Thoracic aorta (tissue), 2 donors: Measurements from ENCODE around the gene GOLGA2. TPM values are rescaled to one million over a fixed set of nuclear protein-coding genes. Genes with fewer than 3 reads are reported as not detected.

Experiments used
- ATAC-seq: fragments of 150-250 bp; one replicate; pipeline ENCODE4 v1.8.0; 2017; ENCODE audit warnings: low read depth; ENCODE audit not compliant: insufficient number of reproducible peaks, low FRiP score
- DNase-seq: peaks from one replicate; pipeline ENCODE4 v3.0.0-alpha.2; 2020; ENCODE audit warnings: low spot score
- H3K27ac ChIP-seq, 2 donors: fragments of 200-600 bp; sonication (generic); 1 replicate in 1 of 2; 2 replicates in 1 of 2; pipeline ENCODE4 v1.5.1; 2016; ENCODE audit warnings: mild to moderate bottlenecking in 2 of 2, moderate library complexity in 2 of 2
- H3K27me3 ChIP-seq: fragments of 200-600 bp; sonication (generic); replicated peaks from 2 replicates; pipeline ENCODE4 v1.6.0; 2016; ENCODE audit warnings: mild to moderate bottlenecking; ENCODE audit not compliant: insufficient read depth
- H3K36me3 ChIP-seq: fragments of 200-600 bp; sonication (generic); one replicate; pipeline ENCODE4 v1.5.1; 2016
- H3K4me1 ChIP-seq, 2 donors: fragments of 200-600 bp; sonication (generic); 1 replicate in 1 of 2; 2 replicates in 1 of 2; pipeline versions ENCODE4 v1.5.1 to v1.6.0; 2016; ENCODE audit warnings: low read depth in 2 of 2, mild to moderate bottlenecking in 1 of 2; ENCODE audit not compliant: control insufficient read depth in 1 of 2
- H3K4me3 ChIP-seq: fragments of 200-600 bp; sonication (generic); 2 replicates; pipeline ENCODE4 v1.5.1; 2016; ENCODE audit warnings: mild to moderate bottlenecking
- H3K9me3 ChIP-seq: fragments of 200-600 bp; sonication (generic); 2 replicates; pipeline ENCODE4 v1.5.1; 2016
- CTCF ChIP-seq: fragments of 200-600 bp; sonication (generic); IDR thresholded peaks from one replicate; pipeline ENCODE4 v1.5.1; 2019; ENCODE audit warnings: antibody characterized with exemption
- total RNA-seq, 2 donors: library from RNA; depleted of rRNA; stranded (reverse); fragments of >200 nt; gene quantifications; one replicate each; pipeline versions ENCODE4 v1.1.0 to v1.2.3, GENCODE V29; 2016

The GOLGA2 gene
- 100 to 1,000 TPM; 115 to 141 TPM for total RNA-seq

- no peak for DNase-seq
- peak within 1 kb of the TSS; percentile 100 for H3K4me3 ChIP-seq
- no peak for TF ChIP-seq CTCF
- peaks cover 18 to 30% of the 10 kb centered on the region in 2 donors for H3K4me1 ChIP-seq
- H3K36me3 ChIP-seq = peaks cover 26% of the 10 kb centered on the region
- no peaks in the 10 kb centered on the region for H3K9me3 ChIP-seq
- H3K27ac ChIP-seq = peak within 1 kb of the TSS; percentile 72 to 87
- H3K27me3 ChIP-seq = no peaks in the 10 kb centered on the region
- ATAC-seq = peak; percentile 32
Observed at GRCh38 chr9:128275198-128276007, at the start of gene GOLGA2. Gene GOLGA2, minus strand, starts transcription at chr9:128276007. Its CDS starts 31 bp downstream, at chr9:128275976.

- Histone ChIP-seq H3K36me3 (peaks cover 27% of the 10 kb centered on the region), H3K27me3 (no peaks in the 10 kb centered on the region), H3K4me3 (no peak overlapping the region), H3K27ac (no peak overlapping the region), H3K4me1 (peaks cover 13 to 24% of the 10 kb centered on the region in 2 donors), H3K9me3 (no peaks in the 10 kb centered on the region)
- DNase-seq (no peak), ATAC-seq (no peak)
- TF ChIP-seq CTCF = no peak
Observed at GRCh38 chr9:128324401-128324800, 48.6 kb upstream of the GOLGA2 start.

GRCh38 chr9:128323791-128324190, 48.0 kb upstream of the GOLGA2 start:
- H3K4me1 ChIP-seq = peaks cover 13 to 24% of the 10 kb centered on the region in 2 donors
- no peaks in the 10 kb centered on the region for H3K9me3 ChIP-seq
- H3K36me3 ChIP-seq = peaks cover 27% of the 10 kb centered on the region
- ATAC-seq (no peak), DNase-seq (no peak)
- H3K4me3 ChIP-seq = peak overlapping the region; percentile 94
- no peak overlapping the region for H3K27ac ChIP-seq
- no peaks in the 10 kb centered on the region for H3K27me3 ChIP-seq
- TF ChIP-seq CTCF = no peak

- no peak for TF ChIP-seq CTCF
- Histone ChIP-seq H3K27ac (peak overlapping the region; percentile 68 to 76), H3K4me1 (peaks cover 13 to 24% of the 10 kb centered on the region in 2 donors), H3K4me3 (peak overlapping the region; percentile 94), H3K27me3 (no peaks in the 10 kb centered on the region), H3K9me3 (no peaks in the 10 kb centered on the region), H3K36me3 (peaks cover 22% of the 10 kb centered on the region)
- DNase-seq = no peak
- ATAC-seq = no peak
Observed at GRCh38 chr9:128323212-128323730, 47.5 kb upstream of the GOLGA2 start.

- ATAC-seq = peak; percentile 96
- Histone ChIP-seq H3K36me3 (peaks cover 18% of the 10 kb centered on the region), H3K4me3 (peak within 1 kb of the TSS; percentile 94), H3K4me1 (peaks cover 13 to 24% of the 10 kb centered on the region in 2 donors), H3K9me3 (no peaks in the 10 kb centered on the region), H3K27me3 (no peaks in the 10 kb centered on the region), H3K27ac (peak within 1 kb of the TSS; percentile 68 to 76)
- no peak for TF ChIP-seq CTCF
- peak; percentile 80 for DNase-seq
Observed at GRCh38 chr9:128322404-128323211, 46.8 kb upstream of the GOLGA2 start, which contains the start of the genes COQ4 and TRUB2. Gene COQ4, plus strand, starts transcription at chr9:128322839. Its CDS starts 20 bp downstream, at chr9:128322859. Gene TRUB2, minus strand, starts transcription at chr9:128322447. Its CDS starts 39 bp downstream, at chr9:128322408.
